ENCODE data around the gene HIVEP3. TPM values are rescaled to one million over a fixed set of nuclear protein-coding genes. Genes with fewer than 3 reads are reported as not detected.

Gene HIVEP3
- total RNA-seq, 1 donor: 1.8 TPM

GRCh38 chr1:41589395-41589794, 329.3 kb downstream of the HIVEP3 start:
- Histone ChIP-seq H3K27me3 (ENCODE audit: insufficient read depth, low read length) (no peaks in the 10 kb centered on the region), H3K9me3 (ENCODE audit: low read depth, low read length) (no peaks in the 10 kb centered on the region), H3K4me2 (ENCODE audit: insufficient read depth, low read length) (no peak overlapping the region), H2AFZ (ENCODE audit: low read length) (no peak overlapping the region), H4K20me1 (ENCODE audit: insufficient read depth, low read length) (peaks cover 6% of the 10 kb centered on the region), H3K27ac (ENCODE audit: low read depth, low read length) (no peak overlapping the region), H3K4me3 (ENCODE audit: insufficient read depth, low read length) (no peak overlapping the region), H3K79me2 (ENCODE audit: insufficient read depth, low read length) (no peaks in the 10 kb centered on the region), H3K4me1 (ENCODE audit: insufficient read depth, low read length) (no peaks in the 10 kb centered on the region), H3K36me3 (ENCODE audit: insufficient read depth, low read length) (no peaks in the 10 kb centered on the region)
- TF ChIP-seq, protein P1, sequence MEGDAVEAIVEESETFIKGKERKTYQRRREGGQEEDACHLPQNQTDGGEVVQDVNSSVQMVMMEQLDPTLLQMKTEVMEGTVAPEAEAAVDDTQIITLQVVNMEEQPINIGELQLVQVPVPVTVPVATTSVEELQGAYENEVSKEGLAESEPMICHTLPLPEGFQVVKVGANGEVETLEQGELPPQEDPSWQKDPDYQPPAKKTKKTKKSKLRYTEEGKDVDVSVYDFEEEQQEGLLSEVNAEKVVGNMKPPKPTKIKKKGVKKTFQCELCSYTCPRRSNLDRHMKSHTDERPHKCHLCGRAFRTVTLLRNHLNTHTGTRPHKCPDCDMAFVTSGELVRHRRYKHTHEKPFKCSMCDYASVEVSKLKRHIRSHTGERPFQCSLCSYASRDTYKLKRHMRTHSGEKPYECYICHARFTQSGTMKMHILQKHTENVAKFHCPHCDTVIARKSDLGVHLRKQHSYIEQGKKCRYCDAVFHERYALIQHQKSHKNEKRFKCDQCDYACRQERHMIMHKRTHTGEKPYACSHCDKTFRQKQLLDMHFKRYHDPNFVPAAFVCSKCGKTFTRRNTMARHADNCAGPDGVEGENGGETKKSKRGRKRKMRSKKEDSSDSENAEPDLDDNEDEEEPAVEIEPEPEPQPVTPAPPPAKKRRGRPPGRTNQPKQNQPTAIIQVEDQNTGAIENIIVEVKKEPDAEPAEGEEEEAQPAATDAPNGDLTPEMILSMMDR (IDR thresholded peaks at IDR 0.05; ENCODE audit: extremely low read depth, low read depth, low read length): no peak
- DNase-seq (ENCODE audit: insufficient read length, low spot score, missing footprints): no peak

DNA sequence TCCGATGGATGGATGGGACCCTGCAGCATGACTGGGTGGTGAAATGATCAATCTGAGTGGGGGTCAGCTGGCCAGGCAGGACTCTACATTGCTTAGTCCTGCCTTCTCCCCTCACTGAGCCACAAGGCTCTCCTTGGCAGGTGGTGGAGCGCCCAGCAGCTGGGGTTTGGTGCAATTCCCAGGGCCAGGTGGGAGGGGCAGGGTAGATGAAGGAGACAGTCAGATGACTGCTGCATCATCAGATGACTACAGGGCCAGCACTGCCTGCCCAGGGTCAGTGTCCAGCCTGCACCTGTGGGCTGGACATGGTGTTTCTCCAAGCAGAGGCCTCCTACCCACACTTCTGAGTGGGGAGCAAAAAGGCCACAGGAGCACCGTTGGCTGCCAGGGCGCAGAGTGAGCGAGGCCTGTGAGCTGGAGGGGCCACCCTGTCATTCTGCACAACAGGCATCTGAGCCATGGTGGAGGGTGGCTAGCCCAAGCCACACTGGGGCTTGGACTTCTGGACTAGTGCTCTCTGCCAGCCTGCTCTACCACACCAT, 330.3 kb downstream of the HIVEP3 start:
- Histone ChIP-seq H3K9me3 (ENCODE audit: low read depth, low read length) (no peaks in the 10 kb centered on the region), H3K79me2 (ENCODE audit: insufficient read depth, low read length) (no peaks in the 10 kb centered on the region), H3K27me3 (ENCODE audit: insufficient read depth, low read length) (no peaks in the 10 kb centered on the region), H3K27ac (ENCODE audit: low read depth, low read length) (no peak overlapping the region), H3K36me3 (ENCODE audit: insufficient read depth, low read length) (peaks cover 4% of the 10 kb centered on the region), H3K4me3 (ENCODE audit: insufficient read depth, low read length) (no peak overlapping the region), H2AFZ (ENCODE audit: low read length) (no peak overlapping the region), H3K4me2 (ENCODE audit: insufficient read depth, low read length) (no peak overlapping the region), H3K4me1 (ENCODE audit: insufficient read depth, low read length) (no peaks in the 10 kb centered on the region), H4K20me1 (ENCODE audit: insufficient read depth, low read length) (peaks cover 6% of the 10 kb centered on the region)
- TF ChIP-seq, protein P1 (IDR thresholded peaks at IDR 0.05; ENCODE audit: extremely low read depth, low read depth, low read length): no peak
- no peak for DNase-seq (ENCODE audit: insufficient read length, low spot score, missing footprints)

DNA sequence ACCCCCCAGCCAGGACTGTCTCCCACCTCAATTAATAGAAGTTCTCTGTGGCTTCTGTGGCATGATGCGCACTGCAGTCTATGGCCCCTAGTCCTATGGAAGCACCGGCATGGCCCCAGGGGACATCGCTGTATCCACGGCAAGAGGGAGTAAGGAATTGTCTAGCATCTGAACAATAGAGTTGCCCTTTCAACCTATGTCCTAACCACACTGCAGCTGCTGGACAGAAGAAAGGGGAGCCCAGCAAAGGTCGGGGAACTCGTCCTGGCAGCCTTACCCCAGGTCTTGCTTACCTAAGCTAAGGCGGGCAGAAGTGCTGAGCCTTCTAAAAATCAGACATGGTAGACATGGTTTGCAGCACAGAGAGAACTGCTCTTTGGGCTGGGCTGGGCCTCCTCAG, 330.9 kb downstream of the HIVEP3 start:
- TF ChIP-seq, protein P1 (IDR thresholded peaks at IDR 0.05; ENCODE audit: extremely low read depth, low read depth, low read length): no peak
- Histone ChIP-seq H3K27ac (ENCODE audit: low read depth, low read length) (no peak overlapping the region), H3K9me3 (ENCODE audit: low read depth, low read length) (no peaks in the 10 kb centered on the region), H3K4me1 (ENCODE audit: insufficient read depth, low read length) (no peaks in the 10 kb centered on the region), H2AFZ (ENCODE audit: low read length) (no peak overlapping the region), H4K20me1 (ENCODE audit: insufficient read depth, low read length) (peaks cover 6% of the 10 kb centered on the region), H3K4me2 (ENCODE audit: insufficient read depth, low read length) (no peak overlapping the region), H3K4me3 (ENCODE audit: insufficient read depth, low read length) (no peak overlapping the region), H3K79me2 (ENCODE audit: insufficient read depth, low read length) (no peaks in the 10 kb centered on the region), H3K27me3 (ENCODE audit: insufficient read depth, low read length) (no peaks in the 10 kb centered on the region), H3K36me3 (ENCODE audit: insufficient read depth, low read length) (peaks cover 4% of the 10 kb centered on the region)
- DNase-seq (ENCODE audit: insufficient read length, low spot score, missing footprints): no peak

- Histone ChIP-seq H3K4me3 (ENCODE audit: insufficient read depth, low read length) (no peak overlapping the region), H3K36me3 (ENCODE audit: insufficient read depth, low read length) (peaks cover 4% of the 10 kb centered on the region), H3K27ac (ENCODE audit: low read depth, low read length) (no peak overlapping the region), H3K79me2 (ENCODE audit: insufficient read depth, low read length) (no peaks in the 10 kb centered on the region), H4K20me1 (ENCODE audit: insufficient read depth, low read length) (peaks cover 2% of the 10 kb centered on the region), H3K27me3 (ENCODE audit: insufficient read depth, low read length) (no peaks in the 10 kb centered on the region), H3K4me1 (ENCODE audit: insufficient read depth, low read length) (no peaks in the 10 kb centered on the region), H2AFZ (ENCODE audit: low read length) (no peak overlapping the region), H3K4me2 (ENCODE audit: insufficient read depth, low read length) (no peak overlapping the region), H3K9me3 (ENCODE audit: low read depth, low read length) (no peaks in the 10 kb centered on the region)
- peak; percentile 74 for DNase-seq (ENCODE audit: insufficient read length, low spot score, missing footprints)
- TF ChIP-seq, protein P1 (IDR thresholded peaks at IDR 0.05; ENCODE audit: extremely low read depth, low read depth, low read length): no peak
Observed at GRCh38 chr1:41586230-41586629, 332.5 kb downstream of the HIVEP3 start.

Measured in osteoblast (primary cell).